IMR-90 (cell line): Measurements from ENCODE around the gene GARIN5A. TPM values are rescaled to one million over a fixed set of nuclear protein-coding genes. Genes with fewer than 3 reads are reported as not detected.

ENCODE experiments used
- ATAC-seq: fragments of 200-7000 bp; cut with Tn5 transposase; 2 replicates; pipeline ENCODE4 v1.9.1; 2020; ENCODE audit warnings: low read depth, mild to moderate bottlenecking, moderate library complexity
- BruUV-seq: library from RNA; stranded (reverse); fragments of 400-500 nt; replicated peaks from 2 replicates; lab custom pipeline; 2021; lab: Mats Ljungman, UMichigan
- CTCF ChIA-PET: fragments of 300-600 bp; formaldehyde crosslinking; extraction: SDS; loops from one replicate; lab custom pipeline; 2021; ENCODE audit warnings: antibody characterized with exemption; lab: Yijun Ruan, JAX
- POLR2A ChIA-PET: fragments of 300-600 bp; sonication (Branson Sonifier 250); formaldehyde crosslinking; loops from one replicate; lab custom pipeline; 2022; ENCODE audit warnings: antibody characterized with exemption; ENCODE audit not compliant: unreplicated experiment; lab: Charles Lee
- DNase-seq: peaks from one replicate; pipeline ENCODE4 v3.0.0; 2013
- H2AFZ ChIP-seq: replicated peaks from 2 replicates; pipeline ENCODE3; 2013; ENCODE audit warnings: low read length, mild to moderate bottlenecking; ENCODE audit not compliant: poor library complexity
- H2AK5ac ChIP-seq: 2 replicates; pipeline ENCODE4 v1.6.1; 2013; ENCODE audit warnings: low read depth, low read length, inconsistent platforms
- H2AK9ac ChIP-seq: replicated peaks from 2 replicates; pipeline ENCODE3; 2013; ENCODE audit warnings: mild to moderate bottlenecking, low read depth, low read length, moderate library complexity; ENCODE audit not compliant: poor library complexity
- H2BK120ac ChIP-seq: 2 replicates; pipeline ENCODE4 v1.6.1; 2013; ENCODE audit warnings: low read depth, low read length, inconsistent platforms
- H2BK15ac ChIP-seq: 3 replicates; pipeline ENCODE4 v1.6.1; 2013; ENCODE audit warnings: low read depth, low read length, inconsistent platforms
- H2BK20ac ChIP-seq: 2 replicates; pipeline ENCODE4 v1.6.1; 2013; ENCODE audit warnings: low read depth, mild to moderate bottlenecking, inconsistent platforms, low read length, moderate library complexity
- H2BK5ac ChIP-seq: 2 replicates; pipeline ENCODE4 v1.6.1; 2013; ENCODE audit warnings: mild to moderate bottlenecking, low read depth, low read length, inconsistent platforms; ENCODE audit not compliant: poor library complexity, severe bottlenecking
- H3K14ac ChIP-seq: replicated peaks from 2 replicates; pipeline ENCODE4 v1.6.1; 2013; ENCODE audit warnings: low read depth, low read length, inconsistent platforms
- H3K18ac ChIP-seq: 2 replicates; pipeline ENCODE4 v1.6.1; 2013; ENCODE audit warnings: low read depth, low read length, control low read depth
- H3K23ac ChIP-seq: 2 replicates; pipeline ENCODE4 v1.6.1; 2013; ENCODE audit warnings: low read depth, low read length, inconsistent platforms
- H3K27ac ChIP-seq: 2 replicates; pipeline ENCODE4 v1.5.1; 2013; ENCODE audit warnings: mild to moderate bottlenecking, control low read depth, low read length; ENCODE audit not compliant: insufficient read depth
- H3K27me3 ChIP-seq: 2 replicates; pipeline ENCODE4 v1.6.1; 2013; ENCODE audit warnings: low read length; ENCODE audit not compliant: control insufficient read depth, insufficient read depth
- H3K36me3 ChIP-seq: 2 replicates; pipeline ENCODE4 v1.6.1; 2013; ENCODE audit warnings: low read length, mixed read lengths; ENCODE audit not compliant: control insufficient read depth, insufficient read depth
- H3K4ac ChIP-seq: 2 replicates; pipeline ENCODE4 v1.6.1; 2013; ENCODE audit warnings: low read depth, low read length, inconsistent platforms
- H3K4me1 ChIP-seq: 2 replicates; pipeline ENCODE4 v1.6.1; 2013; ENCODE audit warnings: low read length, mixed read lengths; ENCODE audit not compliant: control insufficient read depth, insufficient read depth
- H3K4me2 ChIP-seq: 2 replicates; pipeline ENCODE4 v1.6.1; 2013; ENCODE audit warnings: low read depth, mild to moderate bottlenecking, control low read depth, low read length, moderate library complexity
- H3K4me3 ChIP-seq: 2 replicates; pipeline ENCODE4 v1.5.1; 2013; ENCODE audit warnings: low read depth, mild to moderate bottlenecking, control low read depth, low read length, moderate library complexity; ENCODE audit not compliant: insufficient read depth
- H3K56ac ChIP-seq: 2 replicates; pipeline ENCODE4 v1.6.1; 2013; ENCODE audit warnings: low read length, inconsistent platforms; ENCODE audit not compliant: insufficient read depth; ENCODE audit errors: extremely low read depth
- H3K79me1 ChIP-seq, 2 experiments: 2 replicates each; pipeline ENCODE4 v1.6.1; 2013; ENCODE audit warnings: low read length in 2 of 2, inconsistent platforms in 1 of 2, low read depth in 1 of 2
- H3K9ac ChIP-seq: 2 replicates; pipeline ENCODE4 v1.6.1; 2013; ENCODE audit warnings: low read depth, low read length, control low read depth
- H3K9me1 ChIP-seq: 2 replicates; pipeline ENCODE4 v1.6.1; 2013; ENCODE audit warnings: low read length, inconsistent platforms; ENCODE audit not compliant: insufficient read depth
- H3K9me3 ChIP-seq: 2 replicates; pipeline ENCODE4 v1.6.1; 2013; ENCODE audit warnings: low read length; ENCODE audit not compliant: control insufficient read depth, insufficient read depth
- H4K20me1 ChIP-seq: 2 replicates; pipeline ENCODE4 v1.6.1; 2013; ENCODE audit warnings: low read length, inconsistent platforms; ENCODE audit not compliant: insufficient read depth
- H4K5ac ChIP-seq: 2 replicates; pipeline ENCODE4 v1.6.1; 2013; ENCODE audit warnings: mild to moderate bottlenecking, low read depth, low read length, control low read depth
- H4K8ac ChIP-seq, 2 experiments: 2 replicates each; pipeline ENCODE4 v1.6.1; 2013; ENCODE audit warnings: low read depth in 2 of 2, low read length in 2 of 2, control low read depth in 1 of 2, inconsistent platforms in 1 of 2
- H4K91ac ChIP-seq: 2 replicates; pipeline ENCODE4 v1.6.1; 2013; ENCODE audit warnings: low read depth, low read length, inconsistent platforms; ENCODE audit not compliant: insufficient read depth
- BHLHE40 ChIP-seq: fragments of 150-350 bp; IDR thresholded peaks from 2 replicates; pipeline ENCODE4 v1.6.1; 2016; ENCODE audit warnings: mild to moderate bottlenecking, low read depth, low read length
- CEBPB ChIP-seq: IDR thresholded peaks from 2 replicates; pipeline ENCODE4 v1.6.1; 2012; ENCODE audit warnings: low read depth, low read length, improper control_type of control experiment
- CHD1 ChIP-seq: IDR thresholded peaks from 2 replicates; pipeline ENCODE4 v1.6.1; 2012; ENCODE audit warnings: low read depth, low read length, improper control_type of control experiment
- FOS ChIP-seq: fragments of 150-350 bp; IDR thresholded peaks from 2 replicates; pipeline ENCODE4 v1.6.1; 2016; ENCODE audit warnings: low read depth, low read length
- MAFK ChIP-seq: IDR thresholded peaks from 2 replicates; pipeline ENCODE4 v1.6.1; 2012; ENCODE audit warnings: low read depth, low read length, improper control_type of control experiment
- MAZ ChIP-seq: IDR thresholded peaks from 2 replicates; pipeline ENCODE4 v1.6.1; 2012; ENCODE audit warnings: low read depth, mild to moderate bottlenecking, low read length, improper control_type of control experiment, moderate library complexity, borderline replicate concordance
- MXI1 ChIP-seq: IDR thresholded peaks from 2 replicates; pipeline ENCODE4 v1.6.1; 2012; ENCODE audit warnings: low read depth, mild to moderate bottlenecking, low read length, moderate library complexity, borderline replicate concordance
- NFE2L2 ChIP-seq: fragments of 150-350 bp; IDR thresholded peaks from 2 replicates; pipeline ENCODE4 v1.6.1; 2016; ENCODE audit warnings: low read depth, mild to moderate bottlenecking, low read length
- POLR2A ChIP-seq: IDR thresholded peaks from 2 replicates; pipeline ENCODE4 v1.6.1; 2012; ENCODE audit warnings: mild to moderate bottlenecking, low read depth, low read length
- RAD21 ChIP-seq: IDR thresholded peaks from 2 replicates; pipeline ENCODE4 v1.6.1; 2012; ENCODE audit warnings: low read length, improper control_type of control experiment
- RCOR1 ChIP-seq: IDR thresholded peaks from 2 replicates; pipeline ENCODE4 v1.6.1; 2012; ENCODE audit warnings: mild to moderate bottlenecking, low read length, improper control_type of control experiment; ENCODE audit not compliant: insufficient replicate concordance
- RFX5 ChIP-seq: IDR thresholded peaks from 2 replicates; pipeline ENCODE4 v1.8.0; 2012; ENCODE audit warnings: low read depth, mild to moderate bottlenecking, low read length, moderate library complexity
- SMC3 ChIP-seq: fragments of 150-350 bp; IDR thresholded peaks from 2 replicates; pipeline ENCODE4 v1.6.1; 2016; ENCODE audit warnings: low read depth, mild to moderate bottlenecking, antibody characterized with exemption, low read length, moderate library complexity
- WGBS, 2 experiments: methylation state at CpG; one replicate each; pipeline versions ENCODE4 v1.1.5 to v1.1.7; 2013; ENCODE audit warnings: missing lambda C conversion rate in 2 of 2; ENCODE audit not compliant: insufficient read length in 1 of 2; ENCODE audit errors: extremely low coverage in 2 of 2; 5-methylcytosine and 5-hydroxymethylcytosine counted together
- dilution Hi-C: fragments of 300-500 bp; cut with HindIII; formaldehyde crosslinking; loops from one replicate; pipeline ENCODE4 v1.14.3; 2018; ENCODE audit warnings: low sequenced_read_pairs; ENCODE audit not compliant: unreplicated experiment
- in situ Hi-C: fragments of 300-500 bp; cut with MboI; formaldehyde crosslinking; loops from 3 replicates; pipeline ENCODE4 v1.14.3; 2019; ENCODE audit warnings: low sequenced_read_pairs, inconsistent platforms, mixed read lengths
- intact Hi-C: fragments of 100-400 bp; cut with micrococcal nuclease; formaldehyde crosslinking; loops from 2 replicates; pipeline ENCODE4 v1.10.0; 2022
- polyA plus RNA-seq, 3 experiments: library from polyadenylated mRNA; depleted of rRNA; stranded (reverse); fragments of >200 nt; gene quantifications; 2 replicates each; pipeline ENCODE4 v1.2.3, GENCODE V29; 2012; ENCODE audit warnings: low replicate concordance in 1 of 3
- total RNA-seq: library from RNA; depleted of rRNA; stranded (reverse); fragments of >200 nt; gene quantifications from 2 replicates; pipeline ENCODE4 v1.2.3, GENCODE V29; 2012
- TF ChIP-seq, protein P1 (sequence below): conservative IDR thresholded peaks from 2 replicates; pipeline ENCODE4 v1.5.1; 2012; ENCODE audit warnings: mild to moderate bottlenecking, low read depth, low read length, improper control_type of control experiment
- TF ChIP-seq, protein P2 (sequence below): fragments of 150-350 bp; IDR thresholded peaks from 2 replicates; pipeline ENCODE4 v1.6.1; 2016; ENCODE audit warnings: low read depth, mild to moderate bottlenecking, low read length, moderate library complexity, borderline replicate concordance
- TF ChIP-seq, protein P3 (sequence below): fragments of 150-350 bp; IDR thresholded peaks from 2 replicates; pipeline ENCODE4 v1.6.1; 2017; ENCODE audit warnings: mild to moderate bottlenecking, antibody characterized with exemption, low read length, low read depth

GARIN5A gene
- total and polyA plus RNA-seq, 2 of the 4 experiments (the other 2 are of a cell fraction): 0.53 TPM; not detected in 1

DNA sequence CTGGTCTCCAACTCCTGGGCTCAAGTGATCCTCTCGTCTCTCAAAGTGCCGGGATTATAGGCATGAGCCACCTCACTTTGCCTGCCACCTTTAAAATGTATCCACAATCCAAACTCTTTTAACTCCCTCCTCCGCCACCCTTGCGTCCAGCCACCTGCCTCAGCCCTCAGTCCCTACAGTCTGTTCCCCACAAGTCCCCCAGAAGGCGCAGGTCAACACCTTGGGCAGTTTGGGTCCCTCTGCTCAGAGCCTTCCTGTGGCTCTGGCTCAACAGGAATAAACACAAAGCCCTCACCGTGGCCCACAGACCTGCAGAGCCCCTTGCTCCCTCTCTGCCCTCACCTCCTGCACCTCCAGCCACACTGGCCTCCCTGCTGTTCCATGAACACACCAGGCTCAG lies 7.8 kb downstream of the GARIN5A start:
- no peak overlapping the region for H4K91ac ChIP-seq
- no TSS peak for BruUV-seq
- H3K4ac ChIP-seq: no peak overlapping the region
- no peaks in the 10 kb centered on the region for H4K20me1 ChIP-seq
- H3K4me1 ChIP-seq: no peaks in the 10 kb centered on the region
- no peak overlapping the region for H2BK5ac ChIP-seq
- no peaks in the 10 kb centered on the region for H3K9me3 ChIP-seq
- TF ChIP-seq MAZ: no peak
- TF ChIP-seq RCOR1: no peak
- no peak for TF ChIP-seq FOS
- no peak for TF ChIP-seq SMC3
- no peak for TF ChIP-seq MAFK
- TF ChIP-seq NFE2L2: no peak
- TF ChIP-seq, protein P1, sequence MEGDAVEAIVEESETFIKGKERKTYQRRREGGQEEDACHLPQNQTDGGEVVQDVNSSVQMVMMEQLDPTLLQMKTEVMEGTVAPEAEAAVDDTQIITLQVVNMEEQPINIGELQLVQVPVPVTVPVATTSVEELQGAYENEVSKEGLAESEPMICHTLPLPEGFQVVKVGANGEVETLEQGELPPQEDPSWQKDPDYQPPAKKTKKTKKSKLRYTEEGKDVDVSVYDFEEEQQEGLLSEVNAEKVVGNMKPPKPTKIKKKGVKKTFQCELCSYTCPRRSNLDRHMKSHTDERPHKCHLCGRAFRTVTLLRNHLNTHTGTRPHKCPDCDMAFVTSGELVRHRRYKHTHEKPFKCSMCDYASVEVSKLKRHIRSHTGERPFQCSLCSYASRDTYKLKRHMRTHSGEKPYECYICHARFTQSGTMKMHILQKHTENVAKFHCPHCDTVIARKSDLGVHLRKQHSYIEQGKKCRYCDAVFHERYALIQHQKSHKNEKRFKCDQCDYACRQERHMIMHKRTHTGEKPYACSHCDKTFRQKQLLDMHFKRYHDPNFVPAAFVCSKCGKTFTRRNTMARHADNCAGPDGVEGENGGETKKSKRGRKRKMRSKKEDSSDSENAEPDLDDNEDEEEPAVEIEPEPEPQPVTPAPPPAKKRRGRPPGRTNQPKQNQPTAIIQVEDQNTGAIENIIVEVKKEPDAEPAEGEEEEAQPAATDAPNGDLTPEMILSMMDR: no peak
- TF ChIP-seq RAD21: no peak
- no peak for TF ChIP-seq MXI1
- TF ChIP-seq CEBPB: no peak
- TF ChIP-seq RFX5: no peak
- TF ChIP-seq, protein P2, sequence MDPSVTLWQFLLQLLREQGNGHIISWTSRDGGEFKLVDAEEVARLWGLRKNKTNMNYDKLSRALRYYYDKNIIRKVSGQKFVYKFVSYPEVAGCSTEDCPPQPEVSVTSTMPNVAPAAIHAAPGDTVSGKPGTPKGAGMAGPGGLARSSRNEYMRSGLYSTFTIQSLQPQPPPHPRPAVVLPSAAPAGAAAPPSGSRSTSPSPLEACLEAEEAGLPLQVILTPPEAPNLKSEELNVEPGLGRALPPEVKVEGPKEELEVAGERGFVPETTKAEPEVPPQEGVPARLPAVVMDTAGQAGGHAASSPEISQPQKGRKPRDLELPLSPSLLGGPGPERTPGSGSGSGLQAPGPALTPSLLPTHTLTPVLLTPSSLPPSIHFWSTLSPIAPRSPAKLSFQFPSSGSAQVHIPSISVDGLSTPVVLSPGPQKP: no peak
- TF ChIP-seq POLR2A: no peak
- no peak for TF ChIP-seq BHLHE40
- TF ChIP-seq, protein P3, sequence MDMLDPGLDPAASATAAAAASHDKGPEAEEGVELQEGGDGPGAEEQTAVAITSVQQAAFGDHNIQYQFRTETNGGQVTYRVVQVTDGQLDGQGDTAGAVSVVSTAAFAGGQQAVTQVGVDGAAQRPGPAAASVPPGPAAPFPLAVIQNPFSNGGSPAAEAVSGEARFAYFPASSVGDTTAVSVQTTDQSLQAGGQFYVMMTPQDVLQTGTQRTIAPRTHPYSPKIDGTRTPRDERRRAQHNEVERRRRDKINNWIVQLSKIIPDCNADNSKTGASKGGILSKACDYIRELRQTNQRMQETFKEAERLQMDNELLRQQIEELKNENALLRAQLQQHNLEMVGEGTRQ: no peak
- no peak for TF ChIP-seq CHD1
- CTCF ChIA-PET: no interaction called here
- 75% methylated on average over 3 of the region's 6 CpGs; no CpG with 5 or more reads in 1 of the 2 experiments for WGBS, 2 experiments
- no peak overlapping the region for H2AFZ ChIP-seq
- ATAC-seq (no peak), DNase-seq (no peak)
- no peak overlapping the region for H2BK120ac ChIP-seq
- peaks cover 2% of the 10 kb centered on the region; the same call in 1 of the 2 replicates for H3K27me3 ChIP-seq
- H3K14ac ChIP-seq: no peak overlapping the region
- H4K8ac ChIP-seq: no peak overlapping the region
- H3K36me3 ChIP-seq: no peaks in the 10 kb centered on the region
- H3K56ac ChIP-seq: no peak overlapping the region
- dilution Hi-C loops (no loop called here), in situ Hi-C loops (no loop called here), intact Hi-C loops (no loop called here)
- no peak overlapping the region for H3K23ac ChIP-seq
- H2BK20ac ChIP-seq: no peak overlapping the region
- no peak overlapping the region for H2AK9ac ChIP-seq
- H3K9me1 ChIP-seq: no peaks in the 10 kb centered on the region
- no peak overlapping the region for H2BK15ac ChIP-seq
- H3K9ac ChIP-seq: no peak overlapping the region
- H3K27ac ChIP-seq: no peak overlapping the region
- H3K79me1 ChIP-seq: no peaks in the 10 kb centered on the region
- no peak overlapping the region for H2AK5ac ChIP-seq
- no peak overlapping the region for H3K4me3 ChIP-seq
- POLR2A ChIA-PET: no interaction called here
- no peak overlapping the region for H3K4me2 ChIP-seq
- H4K5ac ChIP-seq: no peak overlapping the region
- H3K18ac ChIP-seq: no peak overlapping the region
